GM18519 (cell line): ENCODE results near the gene BTBD9.
"Not testable (repeated sequence)": the region's sequence is repeated elsewhere in the genome, so short reads cannot be mapped to it uniquely, and the experiment has no call there.

Experiments
- ATAC-seq: cut with Tn5 transposase; IDR thresholded peaks from one replicate; pipeline ENCODE4 v1.9.1; 2021; ENCODE audit warnings: mild to moderate bottlenecking, moderate library complexity; ENCODE audit not compliant: unreplicated experiment, low FRiP score

The BTBD9 gene

GRCh38 chr6:38445336-38445735 lies 194.4 kb downstream of the BTBD9 start:
- ATAC-seq = no peak

GRCh38 chr6:38443352-38444144 lies 196.2 kb downstream of the BTBD9 start:
- ATAC-seq = no peak

GRCh38 chr6:38438097-38438496 lies 201.6 kb downstream of the BTBD9 start:
- no peak for ATAC-seq

GRCh38 chr6:38436726-38437465 lies 202.8 kb downstream of the BTBD9 start:
- no peak for ATAC-seq

- ATAC-seq = no peak
Observed at GRCh38 chr6:38435330-38435729, 204.4 kb downstream of the BTBD9 start.

GRCh38 chr6:38434051-38434450 lies 205.7 kb downstream of the BTBD9 start:
- no peak for ATAC-seq

- ATAC-seq = no peak
Observed at GRCh38 chr6:38432479-38432878, 207.2 kb downstream of the BTBD9 start.

GRCh38 chr6:38432079-38432478 lies 207.7 kb downstream of the BTBD9 start:
- no peak for ATAC-seq

- ATAC-seq = no peak
Observed at GRCh38 chr6:38429546-38429945, 210.2 kb downstream of the BTBD9 start.

GRCh38 chr6:38427492-38428210 lies 212.1 kb downstream of the BTBD9 start:
- no peak for ATAC-seq

GRCh38 chr6:38425788-38426488 lies 213.8 kb downstream of the BTBD9 start:
- not testable (repeated sequence) for ATAC-seq

GRCh38 chr6:38423746-38424145 lies 216.0 kb downstream of the BTBD9 start:
- ATAC-seq = no peak

- ATAC-seq = no peak
Observed at GRCh38 chr6:38420207-38420606, 219.5 kb downstream of the BTBD9 start.

- ATAC-seq = no peak
Observed at GRCh38 chr6:38417521-38417920, 222.2 kb downstream of the BTBD9 start.

GRCh38 chr6:38415231-38416005 lies 224.3 kb downstream of the BTBD9 start:
- no peak for ATAC-seq

GRCh38 chr6:38413102-38413800 lies 226.5 kb downstream of the BTBD9 start:
- ATAC-seq = no peak

GRCh38 chr6:38407192-38407591 lies 232.5 kb downstream of the BTBD9 start:
- ATAC-seq = no peak

- ATAC-seq = no peak
Observed at GRCh38 chr6:38406096-38406495, 233.6 kb downstream of the BTBD9 start.

- no peak for ATAC-seq
Observed at GRCh38 chr6:38404900-38405556, 234.7 kb downstream of the BTBD9 start.
